Osteocyte (in vitro differentiated cells): ENCODE data around the gene NQO2. TPM values are rescaled to one million over a fixed set of nuclear protein-coding genes. Genes with fewer than 3 reads are reported as not detected.

Experiments used
- DNase-seq: peaks from one replicate; pipeline ENCODE4 v3.0.0; 2021; ENCODE audit warnings: mixed read lengths; ENCODE audit not compliant: unreplicated experiment; ENCODE audit errors: extremely low spot score
- H3K27ac Mint-ChIP-seq: one replicate; pipeline ENCODE4 v1.8.0; 2021; ENCODE audit warnings: mild to moderate bottlenecking, mixed read lengths; ENCODE audit not compliant: unreplicated experiment
- H3K27me3 Mint-ChIP-seq: one replicate; pipeline ENCODE4 v1.8.0; 2021; ENCODE audit warnings: mixed read lengths; ENCODE audit not compliant: unreplicated experiment
- H3K36me3 Mint-ChIP-seq: one replicate; pipeline ENCODE4 v1.8.0; 2021; ENCODE audit warnings: mixed read lengths; ENCODE audit not compliant: unreplicated experiment
- H3K4me1 Mint-ChIP-seq: one replicate; pipeline ENCODE4 v1.8.0; 2021; ENCODE audit warnings: mixed read lengths; ENCODE audit not compliant: unreplicated experiment
- H3K4me3 Mint-ChIP-seq: one replicate; pipeline ENCODE4 v1.8.0; 2021; ENCODE audit warnings: mild to moderate bottlenecking, moderate library complexity, mixed read lengths; ENCODE audit not compliant: unreplicated experiment
- H3K9me3 Mint-ChIP-seq: one replicate; pipeline ENCODE4 v1.8.0; 2021; ENCODE audit warnings: mixed read lengths; ENCODE audit not compliant: unreplicated experiment
- total RNA-seq: library from RNA; stranded (reverse); gene quantifications from 2 replicates; pipeline ENCODE4 v1.2.1, GENCODE V29; 2021
- TF ChIP-seq, protein P1 (sequence below): fragments of 200-600 bp; sonication (generic); IDR thresholded peaks from 2 replicates; pipeline ENCODE4 v1.5.0; 2021; ENCODE audit warnings: antibody characterized with exemption, mild to moderate bottlenecking, moderate library complexity

Gene NQO2
- total RNA-seq, 1 donor from 2014 or later, result 40.1 TPM

DNA sequence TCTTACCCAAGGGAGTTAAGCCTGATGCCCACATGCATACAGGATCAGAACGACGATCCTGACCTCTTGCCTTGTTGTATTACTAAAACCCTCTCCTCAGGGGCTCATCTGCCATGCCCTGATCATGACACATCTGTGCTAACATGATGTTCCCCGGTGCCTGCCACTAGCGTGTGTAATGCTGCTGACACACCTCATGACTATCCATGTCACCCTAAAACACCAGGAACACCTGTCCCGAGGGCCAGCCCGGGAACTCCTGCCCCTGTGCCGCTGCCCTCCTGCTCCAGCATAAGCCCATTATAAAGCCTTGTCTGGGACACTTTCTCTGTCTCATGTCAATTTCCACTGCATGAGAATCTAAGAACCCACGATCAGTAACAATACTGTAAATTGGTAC, 35.9 kb upstream of the NQO2 start:
- Mint-ChIP-seq H3K9me3 (no peaks in the 10 kb centered on the region), H3K4me1 (peaks cover 26% of the 10 kb centered on the region), H3K4me3 (no peak overlapping the region), H3K27me3 (no peaks in the 10 kb centered on the region), H3K27ac (no peak overlapping the region), H3K36me3 (peaks cover 8% of the 10 kb centered on the region)
- TF ChIP-seq, protein P1, sequence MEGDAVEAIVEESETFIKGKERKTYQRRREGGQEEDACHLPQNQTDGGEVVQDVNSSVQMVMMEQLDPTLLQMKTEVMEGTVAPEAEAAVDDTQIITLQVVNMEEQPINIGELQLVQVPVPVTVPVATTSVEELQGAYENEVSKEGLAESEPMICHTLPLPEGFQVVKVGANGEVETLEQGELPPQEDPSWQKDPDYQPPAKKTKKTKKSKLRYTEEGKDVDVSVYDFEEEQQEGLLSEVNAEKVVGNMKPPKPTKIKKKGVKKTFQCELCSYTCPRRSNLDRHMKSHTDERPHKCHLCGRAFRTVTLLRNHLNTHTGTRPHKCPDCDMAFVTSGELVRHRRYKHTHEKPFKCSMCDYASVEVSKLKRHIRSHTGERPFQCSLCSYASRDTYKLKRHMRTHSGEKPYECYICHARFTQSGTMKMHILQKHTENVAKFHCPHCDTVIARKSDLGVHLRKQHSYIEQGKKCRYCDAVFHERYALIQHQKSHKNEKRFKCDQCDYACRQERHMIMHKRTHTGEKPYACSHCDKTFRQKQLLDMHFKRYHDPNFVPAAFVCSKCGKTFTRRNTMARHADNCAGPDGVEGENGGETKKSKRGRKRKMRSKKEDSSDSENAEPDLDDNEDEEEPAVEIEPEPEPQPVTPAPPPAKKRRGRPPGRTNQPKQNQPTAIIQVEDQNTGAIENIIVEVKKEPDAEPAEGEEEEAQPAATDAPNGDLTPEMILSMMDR, result no peak
- no peak for DNase-seq

DNA sequence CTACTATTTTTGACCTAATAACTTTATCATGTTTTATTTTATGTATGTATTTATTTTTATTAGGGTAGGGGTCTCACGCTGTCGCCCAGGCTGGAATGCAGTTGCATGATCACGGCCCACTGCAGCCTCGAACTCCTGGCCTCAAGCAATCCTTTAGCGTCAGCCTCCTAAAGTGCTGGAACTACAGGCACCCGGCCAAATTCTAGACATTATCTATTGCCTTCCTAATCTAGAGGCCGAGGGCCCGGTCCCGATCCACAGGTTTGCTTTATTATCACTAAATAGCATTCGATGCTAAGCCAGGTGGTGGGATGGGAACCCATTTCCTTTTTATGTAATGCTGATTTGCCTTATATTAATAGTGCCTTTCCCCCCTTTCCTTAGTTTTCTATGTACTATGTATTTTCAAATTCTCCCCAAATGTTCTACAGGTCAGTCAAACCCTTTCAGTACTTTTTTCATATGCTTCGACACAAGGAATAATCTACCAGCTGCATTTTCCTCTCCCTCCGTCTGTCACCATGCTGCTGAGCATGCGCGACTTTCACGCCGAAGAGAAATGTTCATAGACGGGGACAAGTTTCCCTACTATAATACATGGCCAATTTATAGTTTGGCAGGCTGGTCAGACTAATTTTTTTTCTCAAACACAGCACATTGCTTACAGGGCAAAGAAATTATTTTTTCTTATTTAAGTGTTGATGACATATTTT, 34.7 kb upstream of the NQO2 start:
- H3K4me1 Mint-ChIP-seq, result peaks cover 23% of the 10 kb centered on the region
- peaks cover 8% of the 10 kb centered on the region for H3K36me3 Mint-ChIP-seq
- no peak for DNase-seq
- TF ChIP-seq, protein P1, result no peak
- H3K9me3 Mint-ChIP-seq, result no peaks in the 10 kb centered on the region
- no peaks in the 10 kb centered on the region for H3K27me3 Mint-ChIP-seq
- no peak overlapping the region for H3K27ac Mint-ChIP-seq
- no peak overlapping the region for H3K4me3 Mint-ChIP-seq

DNA sequence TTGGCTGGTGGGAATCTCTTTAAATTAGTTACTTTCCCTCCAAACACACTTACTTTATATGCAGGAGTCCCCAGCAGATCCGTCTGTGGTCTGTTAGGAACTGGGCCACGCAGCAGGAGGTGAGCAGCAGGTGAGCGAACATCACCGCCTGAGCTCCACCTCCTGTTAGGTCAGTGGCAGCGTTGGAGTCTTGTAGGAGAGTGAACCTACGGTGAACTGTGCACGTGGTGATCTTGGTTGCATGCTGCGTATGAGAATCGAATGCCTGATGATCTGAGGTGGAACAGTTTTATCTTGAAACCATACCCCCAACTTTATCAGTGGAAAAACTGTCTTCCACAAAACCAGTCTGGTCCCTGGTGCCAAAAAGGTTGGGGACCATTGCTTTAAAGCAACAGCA, 33.3 kb upstream of the NQO2 start:
- TF ChIP-seq, protein P1, result no peak
- DNase-seq, result no peak
- Mint-ChIP-seq H3K9me3 (no peaks in the 10 kb centered on the region), H3K4me3 (no peak overlapping the region), H3K36me3 (peaks cover 8% of the 10 kb centered on the region), H3K27ac (no peak overlapping the region), H3K27me3 (no peaks in the 10 kb centered on the region), H3K4me1 (peaks cover 20% of the 10 kb centered on the region)

DNA sequence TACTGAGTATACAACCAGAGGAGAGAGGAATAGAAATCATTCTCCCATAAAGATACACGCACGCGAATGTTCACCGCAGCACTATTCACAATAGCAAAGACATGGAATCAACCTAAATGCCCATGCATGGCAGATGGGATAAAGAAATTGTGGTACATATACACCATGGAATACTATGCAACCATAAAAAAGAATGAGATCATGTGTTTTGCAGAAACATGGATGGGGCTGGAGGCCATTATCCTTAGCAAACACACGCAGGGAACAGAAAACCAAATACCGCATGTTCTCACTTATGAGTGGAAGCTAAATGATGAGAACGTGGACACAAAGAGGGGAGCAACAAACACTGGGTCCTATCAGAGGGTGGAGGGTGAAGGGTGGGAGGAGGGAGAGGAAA, 31.8 kb upstream of the NQO2 start:
- no peak overlapping the region for H3K4me3 Mint-ChIP-seq
- peaks cover 29% of the 10 kb centered on the region for H3K4me1 Mint-ChIP-seq
- H3K9me3 Mint-ChIP-seq, result no peaks in the 10 kb centered on the region
- H3K27me3 Mint-ChIP-seq, result no peaks in the 10 kb centered on the region
- DNase-seq, result no peak
- no peak overlapping the region for H3K27ac Mint-ChIP-seq
- TF ChIP-seq, protein P1, result no peak
- peaks cover 8% of the 10 kb centered on the region for H3K36me3 Mint-ChIP-seq

GRCh38 chr6:2968600-2969135, 31.0 kb upstream of the NQO2 start:
- Mint-ChIP-seq H3K4me3 (no peak overlapping the region), H3K9me3 (no peaks in the 10 kb centered on the region), H3K4me1 (peaks cover 29% of the 10 kb centered on the region), H3K27ac (peak overlapping the region; percentile 27), H3K27me3 (no peaks in the 10 kb centered on the region), H3K36me3 (peaks cover 8% of the 10 kb centered on the region)
- no peak for DNase-seq
- TF ChIP-seq, protein P1, result no peak
